Metanephros (tissue), 2 donors: Measurements from ENCODE around the gene TRMT5. TPM values are rescaled to one million over a fixed set of nuclear protein-coding genes. Genes with fewer than 3 reads are reported as not detected.

Source experiments
- small RNA-seq: library from RNA; depleted of rRNA; stranded (forward); fragments of <200 nt; gene quantifications from one replicate; pipeline ENCODE3, GENCODE V24; 2014; ENCODE audit warnings: low replicate concordance
- total RNA-seq: library from RNA; depleted of rRNA; stranded (reverse); fragments of >200 nt; gene quantifications from one replicate; pipeline ENCODE4 v1.2.3, GENCODE V29; 2014

The TRMT5 gene
- total RNA-seq = 19.7 TPM

GRCh38 chr14:60980811-60981632, at the start of gene TRMT5, which contains the start of gene SLC38A6:
Gene TRMT5, minus strand, starts transcription at chr14:60981079. Its CDS starts 106 bp downstream, at chr14:60980973.
Gene SLC38A6, plus strand, starts transcription at chr14:60981245. Its CDS starts 33 bp downstream, at chr14:60981278.

Small RNAs within 50 kb of the gene (small RNA-seq; reads per million reads assigned to genes)
- gene RNU6-398P = not detected

Other genes starting within 250 kb of the TRMT5 start
- 48.0 TPM for gene MNAT1, start 246.3 kb downstream of the TRMT5 start, total RNA-seq
- gene SLC38A6, start 166 bp upstream of the TRMT5 start, total RNA-seq = 35.1 TPM